HG02763 (cell line): ENCODE data around the gene GPR17.

ENCODE experiments used
- ATAC-seq: cut with Tn5 transposase; IDR thresholded peaks from one replicate; pipeline ENCODE4 v1.9.1; 2021; ENCODE audit warnings: mild to moderate bottlenecking, moderate library complexity; ENCODE audit not compliant: unreplicated experiment

The GPR17 gene

GRCh38 chr2:127629637-127630036, 16.3 kb upstream of the GPR17 start:
- no peak for ATAC-seq

GRCh38 chr2:127630096-127630863, 15.7 kb upstream of the GPR17 start:
- ATAC-seq: no peak

GRCh38 chr2:127630864-127631540, 15.0 kb upstream of the GPR17 start:
- ATAC-seq: no peak

GRCh38 chr2:127631541-127631996, 14.4 kb upstream of the GPR17 start:
- ATAC-seq: no peak

- ATAC-seq: no peak
Observed at GRCh38 chr2:127631997-127632581, 13.9 kb upstream of the GPR17 start.

DNA sequence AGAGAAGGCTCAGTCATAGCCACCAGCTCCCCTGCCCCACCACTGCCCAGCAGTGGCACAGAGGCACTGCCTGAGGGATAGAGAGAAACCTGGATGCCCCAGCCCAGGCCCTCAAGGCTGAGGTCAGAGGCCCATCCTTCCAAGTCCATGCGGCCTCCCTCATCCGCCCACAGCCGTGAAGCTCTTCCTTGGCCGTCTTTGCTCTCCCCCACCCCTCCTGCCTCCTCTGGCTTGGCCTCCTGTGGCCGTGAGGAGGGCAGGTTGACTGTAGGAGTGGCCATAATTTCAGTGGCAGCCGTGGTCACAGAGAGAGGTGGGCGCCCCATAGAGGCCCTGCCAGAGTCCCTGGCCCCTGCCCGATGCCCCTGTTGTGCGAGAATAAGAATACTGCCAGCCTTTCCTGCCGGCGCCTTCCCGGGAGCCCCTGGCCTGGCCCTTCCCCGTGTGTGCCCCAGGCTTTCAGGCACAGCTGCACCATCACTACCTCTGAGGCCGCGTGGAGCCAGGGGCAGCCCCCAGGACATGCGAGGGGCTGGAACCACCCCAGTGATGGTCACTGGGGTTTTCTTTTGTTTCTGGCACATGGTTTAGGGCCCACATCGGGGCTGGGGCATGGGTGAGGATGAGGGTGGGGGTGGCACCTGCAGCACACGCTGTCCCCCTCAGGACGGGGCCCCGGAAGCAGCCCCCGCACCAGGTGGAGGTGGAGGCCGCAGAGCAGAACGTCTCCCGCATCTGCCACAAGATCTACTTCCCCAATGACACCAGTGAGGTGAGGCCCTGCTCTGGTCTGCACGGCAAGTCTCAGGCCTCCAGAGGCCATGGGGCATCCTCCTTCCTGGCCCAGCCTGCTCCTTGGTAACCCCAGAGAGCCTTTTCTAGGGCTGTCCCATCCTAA, 13.1 kb upstream of the GPR17 start:
- ATAC-seq: no peak

GRCh38 chr2:127633556-127634065, 12.3 kb upstream of the GPR17 start:
- ATAC-seq: no peak

DNA sequence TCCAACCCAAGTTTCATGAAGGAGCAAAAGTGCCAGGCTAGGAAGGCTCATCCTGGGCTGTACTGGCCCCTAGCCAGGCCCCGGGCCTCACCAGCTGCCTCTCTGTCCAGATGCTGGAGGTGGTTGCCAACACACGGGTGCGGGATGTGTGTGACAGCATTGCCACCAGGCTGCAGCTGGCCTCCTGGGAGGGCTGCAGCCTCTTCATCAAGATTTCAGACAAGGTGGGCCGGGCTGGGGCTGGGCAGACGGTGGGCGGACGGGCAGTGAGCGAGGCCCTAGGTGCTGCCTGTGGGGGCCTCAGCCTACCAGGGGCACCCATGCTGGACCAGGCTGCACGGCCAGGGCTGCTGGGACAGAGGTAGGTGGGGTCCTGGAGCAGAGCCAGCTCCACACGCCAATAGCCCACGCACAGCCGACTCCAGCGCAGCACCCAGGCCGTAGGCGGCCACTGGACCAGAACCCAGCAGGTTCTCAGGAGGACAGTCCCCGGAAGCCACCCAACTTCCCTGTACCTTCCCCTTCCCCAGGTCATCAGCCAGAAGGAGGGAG, 11.8 kb upstream of the GPR17 start:
- ATAC-seq: no peak

DNA sequence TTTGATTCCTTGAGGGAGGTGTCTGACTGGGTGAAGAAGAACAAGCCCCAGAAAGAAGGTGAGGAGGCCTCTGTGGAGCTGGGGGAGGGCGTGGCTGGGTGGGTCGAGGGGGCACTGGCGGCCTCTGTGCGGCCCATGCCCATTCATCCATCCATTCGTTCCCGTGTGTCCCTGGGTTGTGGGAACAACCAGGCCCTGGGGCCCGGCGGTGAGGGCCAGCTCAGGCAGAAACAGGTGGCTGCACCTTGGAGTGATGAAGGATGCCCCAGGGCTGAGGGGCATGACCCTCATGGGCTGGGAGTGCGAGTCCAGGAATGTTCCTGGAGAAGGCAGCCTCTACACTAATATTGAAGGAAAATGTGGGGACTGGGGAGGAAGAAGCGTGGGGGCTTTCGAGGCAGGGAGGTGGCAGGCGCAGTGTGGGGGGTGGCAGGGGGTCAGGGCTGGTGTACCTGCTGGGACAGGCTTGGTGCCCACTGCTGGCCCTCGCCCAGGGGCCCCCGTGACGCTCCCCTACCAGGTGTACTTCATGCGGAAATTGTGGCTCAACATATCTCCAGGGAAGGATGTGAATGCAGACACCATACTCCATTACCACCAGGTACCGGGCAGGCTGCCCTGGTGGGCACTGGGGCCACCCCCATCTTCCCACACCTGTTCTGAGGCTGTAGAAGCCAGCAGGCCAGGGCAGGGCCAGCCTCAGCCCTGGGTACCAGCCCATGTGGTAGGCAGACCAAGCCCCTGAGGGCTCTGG, 11.2 kb upstream of the GPR17 start:
- no peak for ATAC-seq

DNA sequence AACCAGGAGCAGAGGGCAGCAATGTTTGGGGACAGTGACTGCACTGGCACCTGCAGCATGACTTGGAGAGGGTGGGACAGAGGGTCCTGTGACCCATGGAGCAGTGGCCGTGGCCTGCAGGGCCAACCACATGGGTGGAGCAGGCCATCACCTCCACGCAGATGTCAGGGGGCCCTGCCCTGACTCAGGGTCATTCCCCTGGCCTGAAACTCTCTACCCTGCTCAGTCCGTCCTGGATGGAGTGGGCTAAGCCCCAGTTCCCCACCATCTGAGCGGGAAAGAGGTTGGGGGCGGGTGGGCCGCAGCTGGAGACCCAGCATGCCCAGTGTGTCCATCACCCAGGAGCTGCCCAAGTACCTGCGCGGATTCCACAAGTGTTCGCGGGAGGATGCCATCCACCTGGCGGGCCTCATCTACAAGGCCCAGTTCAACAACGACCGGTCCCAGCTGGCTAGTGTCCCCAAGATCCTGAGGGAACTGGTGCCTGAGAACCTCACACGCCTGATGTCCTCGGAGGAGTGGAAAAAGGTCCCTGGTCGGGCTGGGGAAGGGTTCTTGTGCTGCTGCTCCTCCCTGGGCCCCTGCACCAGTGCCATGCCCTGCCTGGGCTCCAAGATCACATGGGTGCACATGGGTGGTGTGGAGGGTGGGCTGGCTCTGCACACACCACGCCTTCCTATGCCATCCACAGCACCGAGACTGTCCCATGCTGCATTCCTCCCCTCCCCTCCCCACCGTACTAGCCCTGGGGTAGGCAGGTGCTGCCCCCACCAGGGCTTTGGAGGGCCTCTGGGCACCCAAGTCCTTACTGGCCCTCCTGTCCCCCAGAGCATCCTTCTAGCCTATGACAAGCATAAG, 10.3 kb upstream of the GPR17 start:
- ATAC-seq: no peak

DNA sequence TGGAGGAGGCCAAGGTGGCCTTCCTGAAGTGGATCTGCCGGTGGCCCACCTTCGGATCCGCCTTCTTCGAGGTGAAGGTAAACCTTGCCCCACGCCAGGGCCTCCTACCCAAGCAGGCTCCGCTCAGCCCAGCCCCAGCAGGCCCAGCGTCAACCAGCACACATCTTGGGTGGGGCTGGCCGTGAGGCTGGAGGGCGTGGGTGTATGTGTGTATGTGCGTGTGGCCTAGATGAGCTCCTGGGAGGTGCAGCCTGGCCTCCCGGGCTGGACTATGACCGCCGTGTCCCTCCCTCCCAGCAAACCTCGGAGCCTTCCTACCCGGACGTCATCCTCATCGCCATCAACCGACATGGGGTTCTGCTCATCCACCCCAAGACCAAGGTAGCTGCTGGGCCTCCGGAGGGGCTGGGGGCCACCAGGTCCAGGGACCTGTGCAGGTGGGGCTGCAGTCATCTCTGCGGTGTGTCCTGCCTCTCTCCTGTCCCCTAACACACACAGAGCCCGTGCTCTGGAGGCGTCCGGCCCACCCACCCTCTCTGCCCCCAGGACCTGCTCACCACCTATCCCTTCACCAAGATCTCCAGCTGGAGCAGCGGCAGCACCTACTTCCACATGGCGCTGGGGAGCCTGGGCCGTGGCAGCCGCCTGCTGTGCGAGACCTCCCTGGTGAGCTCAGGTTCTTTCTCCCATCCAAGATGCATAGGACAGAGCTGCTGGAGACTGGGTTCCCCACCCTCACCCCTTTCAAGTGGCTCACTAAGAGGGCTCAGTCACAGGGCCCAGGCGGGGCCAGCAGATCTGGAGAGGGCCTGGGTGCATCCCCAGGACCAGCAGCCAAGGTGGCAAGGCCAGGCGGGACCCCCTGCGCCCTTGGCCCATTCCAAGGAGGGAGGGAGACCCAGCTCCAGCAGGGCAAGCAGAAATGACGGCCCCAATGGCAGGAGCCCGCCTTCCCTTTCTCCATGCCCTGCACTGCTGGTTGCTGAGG, 9.4 kb upstream of the GPR17 start:
- ATAC-seq: no peak

DNA sequence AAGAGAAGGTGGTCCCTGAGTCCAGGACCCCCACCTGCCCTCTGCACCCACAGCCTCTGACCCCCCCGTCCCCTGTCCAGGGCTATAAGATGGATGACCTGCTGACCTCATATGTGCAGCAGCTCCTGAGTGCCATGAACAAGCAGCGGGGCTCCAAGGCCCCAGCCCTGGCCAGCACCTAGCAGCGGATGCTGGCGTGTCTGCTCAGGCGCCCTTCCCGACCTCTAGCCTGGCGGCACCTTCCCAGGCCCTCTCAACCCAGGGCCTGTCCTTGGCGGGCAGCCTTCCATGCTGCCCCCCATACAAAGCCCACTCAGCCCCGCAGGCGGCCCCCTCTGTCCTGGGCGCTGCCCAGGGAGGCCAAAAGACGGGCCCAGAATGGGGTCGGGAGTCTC, 8.7 kb upstream of the GPR17 start:
- no peak for ATAC-seq

GRCh38 chr2:127637725-127638252, 8.2 kb upstream of the GPR17 start:
- ATAC-seq: no peak

GRCh38 chr2:127638361-127639110, 7.4 kb upstream of the GPR17 start:
- no peak for ATAC-seq

GRCh38 chr2:127639111-127639474, 6.9 kb upstream of the GPR17 start:
- ATAC-seq: no peak

GRCh38 chr2:127640082-127641072, 5.6 kb upstream of the GPR17 start:
- ATAC-seq: peak; percentile 43
